ENCODE measurements around the gene GABPA. TPM values are rescaled to one million over a fixed set of nuclear protein-coding genes. Genes with fewer than 3 reads are reported as not detected.

GABPA gene
- total RNA-seq, 1 donor from 2014 or later, result 26.3 TPM

DNA sequence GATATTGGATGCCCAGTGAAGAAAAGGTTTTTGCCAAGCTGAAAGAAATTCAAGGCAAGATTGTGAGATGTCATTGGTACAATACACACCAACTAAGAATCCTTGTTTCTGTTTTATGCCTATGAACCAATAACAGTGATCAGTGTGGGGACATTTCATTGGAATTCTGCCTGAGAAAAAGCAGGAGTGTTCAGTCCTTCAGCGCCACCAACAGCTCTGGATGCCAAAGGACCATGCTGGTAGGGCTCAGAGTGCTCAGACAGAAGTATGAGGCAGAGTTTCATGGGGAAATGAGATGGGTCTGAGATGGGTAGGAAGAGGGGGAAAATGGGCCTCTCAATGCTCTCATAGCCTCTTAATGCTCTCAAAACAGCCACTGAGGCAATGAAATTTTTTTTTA lies 56.5 kb downstream of the GABPA start:
- Mint-ChIP-seq H3K36me3 (ENCODE audit: low read depth) (no peaks in the 10 kb centered on the region), H3K27ac (no peak overlapping the region), H3K9me3 (no peaks in the 10 kb centered on the region), H3K27me3 (ENCODE audit: low read depth) (peaks cover 24% of the 10 kb centered on the region), H3K4me3 (ENCODE audit: low read depth) (no peak overlapping the region), H3K4me1 (ENCODE audit: low read depth) (peaks cover 9% of the 10 kb centered on the region)
- DNase-seq (ENCODE audit: low spot score), result no peak
- intact Hi-C loops (cut with micrococcal nuclease), result no loop called here

DNA sequence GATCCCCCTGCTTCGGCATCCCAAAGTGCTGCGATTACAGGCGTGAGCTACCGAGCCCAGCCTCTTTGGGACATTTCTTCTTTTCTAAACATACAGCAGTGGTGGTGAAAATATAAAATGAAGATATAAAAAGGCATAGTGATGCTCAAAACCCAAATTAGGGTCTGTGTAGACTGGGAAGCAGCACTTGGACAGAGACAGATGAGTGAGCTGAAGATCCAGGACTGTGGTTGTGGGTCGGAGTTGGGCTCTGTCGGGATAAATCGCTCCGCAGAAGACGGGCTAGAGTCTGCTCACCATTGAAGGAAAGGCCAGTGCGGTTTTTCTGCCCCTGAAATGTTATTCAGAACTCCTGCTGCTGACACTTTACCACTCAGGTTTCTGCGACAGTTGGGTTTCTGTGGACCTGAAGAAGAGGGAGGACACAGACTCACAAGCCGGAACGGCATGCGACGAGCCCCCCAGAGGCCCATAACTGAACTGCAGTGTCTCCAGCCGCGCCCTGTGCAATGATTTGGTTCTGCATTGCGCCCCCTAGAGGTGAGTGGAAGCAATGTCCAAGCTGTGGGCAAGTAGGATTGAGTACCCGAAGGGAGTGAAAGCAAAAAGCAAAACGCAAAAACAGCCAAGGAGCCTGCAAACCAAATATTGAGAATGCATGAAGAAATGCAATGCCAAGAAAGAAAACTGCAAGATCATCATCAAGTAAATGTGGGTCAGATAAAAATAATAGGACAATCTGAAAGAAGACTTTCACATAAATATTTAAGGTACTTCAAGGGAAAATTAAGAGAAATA lies 66.6 kb downstream of the GABPA start:
- Mint-ChIP-seq H3K4me1 (ENCODE audit: low read depth) (peaks cover 3% of the 10 kb centered on the region), H3K27me3 (ENCODE audit: low read depth) (peaks cover 13% of the 10 kb centered on the region), H3K27ac (no peak overlapping the region), H3K9me3 (no peaks in the 10 kb centered on the region), H3K36me3 (ENCODE audit: low read depth) (no peaks in the 10 kb centered on the region), H3K4me3 (ENCODE audit: low read depth) (no peak overlapping the region)
- intact Hi-C loops (cut with micrococcal nuclease), result loop anchor here (1.0 to 10.0 kb wide), 3 partner anchors 67 to 377 kb away; partner anchors contain the start of genes ATP5PF and GABPA
- peak; percentile 85 for DNase-seq (ENCODE audit: low spot score)

DNA sequence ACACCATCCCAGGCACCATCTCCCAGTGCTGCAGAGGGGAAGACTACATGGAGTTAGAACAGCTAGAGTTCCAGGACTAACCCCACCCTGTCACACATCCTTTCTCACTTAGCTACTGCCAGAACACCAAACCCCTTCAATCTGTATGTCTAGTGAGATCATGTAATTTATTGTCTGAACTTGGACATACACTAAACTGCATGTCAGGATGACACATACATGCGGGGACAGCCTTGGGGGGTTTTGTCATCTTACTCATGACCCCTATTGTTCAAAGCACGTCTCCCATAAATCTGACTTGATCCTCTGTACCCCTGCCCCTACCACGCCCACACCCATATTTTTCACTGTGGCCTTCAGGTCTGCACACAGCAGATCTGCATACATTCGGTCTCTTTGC lies 71.3 kb downstream of the GABPA start:
- Mint-ChIP-seq H3K9me3 (no peaks in the 10 kb centered on the region), H3K27ac (no peak overlapping the region), H3K4me1 (ENCODE audit: low read depth) (peaks cover 9% of the 10 kb centered on the region), H3K27me3 (ENCODE audit: low read depth) (peaks cover 4% of the 10 kb centered on the region), H3K36me3 (ENCODE audit: low read depth) (no peaks in the 10 kb centered on the region), H3K4me3 (ENCODE audit: low read depth) (no peak overlapping the region)
- intact Hi-C loops (cut with micrococcal nuclease), result loop anchor here (10.0 kb wide), 1 partner anchor 381 kb away; no protein-coding TSS in a partner anchor
- no peak for DNase-seq (ENCODE audit: low spot score)

GRCh38 chr21:25807191-25807590 lies 72.4 kb downstream of the GABPA start:
- Mint-ChIP-seq H3K27ac (no peak overlapping the region), H3K4me3 (ENCODE audit: low read depth) (no peak overlapping the region), H3K4me1 (ENCODE audit: low read depth) (peaks cover 5% of the 10 kb centered on the region), H3K36me3 (ENCODE audit: low read depth) (no peaks in the 10 kb centered on the region), H3K9me3 (no peaks in the 10 kb centered on the region), H3K27me3 (ENCODE audit: low read depth) (peaks cover 2% of the 10 kb centered on the region)
- DNase-seq (ENCODE audit: low spot score), result no peak
- intact Hi-C loops (cut with micrococcal nuclease), result loop anchor here (10.0 kb wide), 1 partner anchor 382 kb away; no protein-coding TSS in a partner anchor

GRCh38 chr21:25809013-25809412 lies 74.2 kb downstream of the GABPA start:
- Mint-ChIP-seq H3K9me3 (no peaks in the 10 kb centered on the region), H3K4me3 (ENCODE audit: low read depth) (no peak overlapping the region), H3K4me1 (ENCODE audit: low read depth) (peaks cover 5% of the 10 kb centered on the region), H3K27ac (no peak overlapping the region), H3K27me3 (ENCODE audit: low read depth) (no peaks in the 10 kb centered on the region), H3K36me3 (ENCODE audit: low read depth) (no peaks in the 10 kb centered on the region)
- intact Hi-C loops (cut with micrococcal nuclease), result loop anchor here (10.0 kb wide), 1 partner anchor 384 kb away; no protein-coding TSS in a partner anchor
- no peak for DNase-seq (ENCODE audit: low spot score)

DNA sequence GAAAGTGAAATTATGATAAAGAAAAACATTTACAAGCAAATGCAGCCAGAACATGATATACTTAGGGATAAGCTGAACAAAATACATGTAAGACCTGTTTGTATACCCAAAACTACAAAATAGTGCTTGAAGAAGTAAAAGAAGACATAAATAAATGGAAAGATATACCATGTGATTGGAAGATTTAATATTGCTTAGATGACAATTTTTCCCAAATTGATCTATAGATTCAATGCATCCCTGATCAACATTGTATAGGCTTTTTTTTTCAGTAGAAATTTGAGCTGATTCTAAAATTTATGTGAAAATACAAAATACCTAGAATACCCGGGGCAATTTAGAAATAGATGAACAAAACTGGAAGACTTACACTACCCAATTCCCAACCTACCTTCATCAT lies 76.4 kb downstream of the GABPA start:
- intact Hi-C loops (cut with micrococcal nuclease), result no loop called here
- no peaks in the 10 kb centered on the region for H3K9me3 Mint-ChIP-seq
- peaks cover 5% of the 10 kb centered on the region for H3K4me1 Mint-ChIP-seq (ENCODE audit: low read depth)

GRCh38 chr21:25813917-25814316 lies 79.1 kb downstream of the GABPA start:
- H3K4me1 Mint-ChIP-seq (ENCODE audit: low read depth), result peaks cover 3% of the 10 kb centered on the region
- H3K4me3 Mint-ChIP-seq (ENCODE audit: low read depth), result no peak overlapping the region
- H3K27ac Mint-ChIP-seq, result no peak overlapping the region
- intact Hi-C loops (cut with micrococcal nuclease), result no loop called here
- no peak for DNase-seq (ENCODE audit: low spot score)
- H3K9me3 Mint-ChIP-seq, result no peaks in the 10 kb centered on the region
- no peaks in the 10 kb centered on the region for H3K27me3 Mint-ChIP-seq (ENCODE audit: low read depth)
- H3K36me3 Mint-ChIP-seq (ENCODE audit: low read depth), result no peaks in the 10 kb centered on the region

More for the DNA sequence above, 76.4 kb downstream of the GABPA start:
- Mint-ChIP-seq H3K27me3 (ENCODE audit: low read depth) (no peaks in the 10 kb centered on the region), H3K4me3 (ENCODE audit: low read depth) (no peak overlapping the region), H3K36me3 (ENCODE audit: low read depth) (no peaks in the 10 kb centered on the region), H3K27ac (no peak overlapping the region)
- no peak for DNase-seq (ENCODE audit: low spot score)

- Mint-ChIP-seq H3K4me1 (ENCODE audit: low read depth) (no peaks in the 10 kb centered on the region), H3K27ac (no peak overlapping the region), H3K9me3 (no peaks in the 10 kb centered on the region), H3K4me3 (ENCODE audit: low read depth) (no peak overlapping the region), H3K27me3 (ENCODE audit: low read depth) (peaks cover 2% of the 10 kb centered on the region), H3K36me3 (ENCODE audit: low read depth) (no peaks in the 10 kb centered on the region)
- intact Hi-C loops (cut with micrococcal nuclease), result no loop called here
- DNase-seq (ENCODE audit: low spot score), result no peak
These were observed 83.3 kb downstream of the GABPA start for GRCh38 chr21:25818121-25818520.

- Mint-ChIP-seq H3K27me3 (ENCODE audit: low read depth) (peaks cover 2% of the 10 kb centered on the region), H3K9me3 (no peaks in the 10 kb centered on the region), H3K36me3 (ENCODE audit: low read depth) (no peaks in the 10 kb centered on the region), H3K4me1 (ENCODE audit: low read depth) (no peaks in the 10 kb centered on the region), H3K27ac (no peak overlapping the region), H3K4me3 (ENCODE audit: low read depth) (no peak overlapping the region)
- DNase-seq (ENCODE audit: low spot score), result no peak
- intact Hi-C loops (cut with micrococcal nuclease), result no loop called here
These were observed 83.8 kb downstream of the GABPA start for GRCh38 chr21:25818551-25818950.

Other genes with a start within 250 kb of the GABPA start
- 53.1 and 54.4 TPM in 2 replicates for gene MRPL39, start 127.5 kb upstream of the GABPA start, total RNA-seq
- 0.28 and 0.64 TPM in 2 replicates for gene JAM2, start 95.7 kb upstream of the GABPA start, total RNA-seq
- 156 and 163 TPM in 2 replicates for gene ATP5PF, start 68 bp upstream of the GABPA start, total RNA-seq